Ovary (tissue), 9 donors: ENCODE data around the gene HCN2. TPM values are rescaled to one million over a fixed set of nuclear protein-coding genes. Genes with fewer than 3 reads are reported as not detected.

Source experiments
- DNase-seq, 5 donors: peaks; one replicate each; pipeline ENCODE4 v3.0.0-alpha.2; 2019 to 2020
- H3K27ac ChIP-seq, 2 donors: fragments of 200-600 bp; one replicate each; pipeline versions ENCODE4 v1.5.1 to v1.8.0; 2019 to 2022
- H3K27me3 ChIP-seq: fragments of 200-600 bp; one replicate; pipeline ENCODE4 v1.8.0; 2022
- H3K36me3 ChIP-seq: fragments of 200-600 bp; sonication (generic); one replicate; pipeline ENCODE4 v1.5.1; 2019
- H3K4me1 ChIP-seq: one replicate; pipeline ENCODE4 v1.8.1; 2013; ENCODE audit warnings: mild to moderate bottlenecking, moderate library complexity; ENCODE audit not compliant: insufficient read depth
- H3K4me3 ChIP-seq: fragments of 200-600 bp; sonication (generic); one replicate; pipeline ENCODE4 v1.5.1; 2017
- H3K9me3 ChIP-seq, 2 donors: fragments of 200-600 bp in 1 of 2; sonication (generic) in 1 of 2; one replicate each; pipeline versions ENCODE4 v1.5.1 to v1.8.1; 2013 to 2019; ENCODE audit warnings: mild to moderate bottlenecking in 1 of 2, moderate library complexity in 1 of 2
- EP300 ChIP-seq: sonication (generic); formaldehyde crosslinking; IDR thresholded peaks from one replicate; pipeline ENCODE4 v1.6.1; 2017; ENCODE audit warnings: antibody characterized with exemption
- POLR2A ChIP-seq: fragments of 450-650 bp; IDR thresholded peaks from one replicate; pipeline ENCODE4 v1.6.1; 2017; ENCODE audit warnings: antibody characterized with exemption, mild to moderate bottlenecking, moderate library complexity
- WGBS, 3 donors: extraction: QIAGEN DNeasy Blood & Tissue Kit in 1 of 3; methylation state at CpG; one replicate each; pipeline versions ENCODE4 v1.1.5 to v1.1.7; 2013 to 2017; 5-methylcytosine and 5-hydroxymethylcytosine counted together
- intact Hi-C, 4 donors: fragments of 100-400 bp; cut with DNase I; formaldehyde crosslinking; loops; one replicate each; pipeline versions ENCODE4 v1.11.0 to v1.15.1; 2022 to 2023
- polyA plus RNA-seq, 2 donors: library from polyadenylated mRNA; stranded (reverse); fragments of 200-250 nt in 1 of 2; fragments of 350-450 nt in 1 of 2; fragmentation: Illumina TruSeq in 1 of 2; extraction: RNeasy Lipid Tissue Mini Kit (QIAGEN cat#74804) in 1 of 2; gene quantifications; one replicate each; pipeline ENCODE4 v1.2.3, GENCODE V29; 2013 to 2014
- total RNA-seq, 7 donors: library from RNA; depleted of rRNA in 2 of 7; stranded (reverse); fragments of >200 nt in 2 of 7; fragmentation: NEBNext Ultra II Directional in 3 of 7; extraction: Animal tissue kit (Norgen Biotek cat#: 25700) in 3 of 7; gene quantifications; one replicate each; pipeline versions ENCODE4 v1.1.0 to v1.2.4, GENCODE V29; 2016 to 2023
- TF ChIP-seq, protein P1 (sequence below), 3 donors: fragments of 450-650 bp in 2 of 3; fragments of 200-600 bp in 1 of 3; IDR thresholded peaks; one replicate each; pipeline versions ENCODE4 v1.5.1 to v1.8.0; 2016 to 2022; ENCODE audit warnings: antibody characterized with exemption in 3 of 3, mild to moderate bottlenecking in 1 of 3
- donor health status: DM: no; HTN: no; CAD: no; lungs with moderate emphysema.
- donor health status: DM: no; HTN: no; CAD: no.
- donor health status: Bipolar disorder and iron deficiency.
- donor health status: DM: yes; HTN: yes; CAD: no.
- donor health status: DM: no; HTN: no; CAD: no.
- donor health status: DM: yes; HTN: yes; CAD: no.

The HCN2 gene
- total and polyA plus RNA-seq, 9 donors, result 0.07 to 0.23 (median 0.12) TPM; not detected in 5

DNA sequence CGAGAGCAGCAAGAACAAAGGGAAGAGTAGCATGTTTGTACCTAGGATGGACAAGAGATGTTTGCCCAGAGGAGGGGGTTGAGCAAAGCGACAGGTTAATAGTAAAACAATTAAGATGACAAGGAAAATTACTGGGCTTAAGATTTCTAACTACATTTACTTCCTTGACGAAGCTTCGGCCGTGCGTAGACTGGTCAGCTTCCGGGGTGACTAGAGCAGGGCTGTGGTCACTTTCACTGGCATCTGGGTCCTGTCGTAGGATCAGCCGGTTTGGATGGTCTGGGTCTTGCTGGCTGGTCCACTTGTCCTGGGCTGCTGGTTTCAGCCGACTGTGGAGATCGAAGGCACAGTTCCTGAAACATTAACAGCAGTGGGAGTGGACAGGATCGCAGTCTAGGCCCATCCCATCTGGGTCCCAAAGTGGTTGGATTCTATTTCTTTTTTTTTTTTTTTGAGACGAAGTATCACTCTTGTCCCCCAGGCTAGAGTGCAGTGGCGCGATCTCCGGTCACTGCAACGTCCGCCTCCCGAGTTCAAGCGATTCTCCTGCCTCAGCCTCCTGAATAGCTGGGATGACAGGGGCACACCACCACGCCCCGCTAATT, 22.3 kb upstream of the HCN2 start:
- TF ChIP-seq POLR2A (no peak), EP300 (no peak)
- TF ChIP-seq, protein P1, sequence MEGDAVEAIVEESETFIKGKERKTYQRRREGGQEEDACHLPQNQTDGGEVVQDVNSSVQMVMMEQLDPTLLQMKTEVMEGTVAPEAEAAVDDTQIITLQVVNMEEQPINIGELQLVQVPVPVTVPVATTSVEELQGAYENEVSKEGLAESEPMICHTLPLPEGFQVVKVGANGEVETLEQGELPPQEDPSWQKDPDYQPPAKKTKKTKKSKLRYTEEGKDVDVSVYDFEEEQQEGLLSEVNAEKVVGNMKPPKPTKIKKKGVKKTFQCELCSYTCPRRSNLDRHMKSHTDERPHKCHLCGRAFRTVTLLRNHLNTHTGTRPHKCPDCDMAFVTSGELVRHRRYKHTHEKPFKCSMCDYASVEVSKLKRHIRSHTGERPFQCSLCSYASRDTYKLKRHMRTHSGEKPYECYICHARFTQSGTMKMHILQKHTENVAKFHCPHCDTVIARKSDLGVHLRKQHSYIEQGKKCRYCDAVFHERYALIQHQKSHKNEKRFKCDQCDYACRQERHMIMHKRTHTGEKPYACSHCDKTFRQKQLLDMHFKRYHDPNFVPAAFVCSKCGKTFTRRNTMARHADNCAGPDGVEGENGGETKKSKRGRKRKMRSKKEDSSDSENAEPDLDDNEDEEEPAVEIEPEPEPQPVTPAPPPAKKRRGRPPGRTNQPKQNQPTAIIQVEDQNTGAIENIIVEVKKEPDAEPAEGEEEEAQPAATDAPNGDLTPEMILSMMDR (IDR thresholded peaks at IDR 0.05), result no peak
- Histone ChIP-seq H3K27me3 (no peaks in the 10 kb centered on the region), H3K9me3 (no peaks in the 10 kb centered on the region), H3K4me1 (peaks cover 3% of the 10 kb centered on the region), H3K27ac (peak overlapping the region; percentile 53 to 74), H3K36me3 (no peaks in the 10 kb centered on the region), H3K4me3 (no peak overlapping the region)
- intact Hi-C loops, result no loop called here
- WGBS, 3 donors, result 87 to 91% (median 90%) methylated on average over 22 of the region's 22 CpGs
- DNase-seq, result no peak

DNA sequence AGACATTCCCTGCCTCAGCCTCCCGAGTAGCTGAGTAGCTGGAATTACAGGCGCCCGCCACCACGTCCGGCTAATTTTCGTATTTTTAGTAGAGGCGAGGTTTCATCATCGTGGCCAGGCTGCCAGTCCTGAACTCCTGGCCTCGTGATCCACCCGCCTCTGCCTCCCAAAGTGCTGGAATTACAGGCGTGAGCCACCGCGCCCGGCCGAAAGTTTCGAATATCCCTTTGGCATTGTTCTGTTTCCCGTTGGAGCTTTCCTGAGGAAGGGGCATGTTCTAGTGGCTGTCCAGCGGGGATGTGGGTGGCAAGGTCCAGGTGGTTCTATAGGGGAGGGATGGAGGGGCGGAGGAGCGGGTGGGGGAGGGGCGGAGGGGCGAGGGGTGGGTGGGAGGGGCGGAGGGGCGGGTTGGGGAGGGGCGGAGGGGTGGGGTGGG, 19.4 kb upstream of the HCN2 start:
- no peak overlapping the region for H3K27ac ChIP-seq
- no peak for DNase-seq
- no peaks in the 10 kb centered on the region for H3K27me3 ChIP-seq
- no peak for TF ChIP-seq EP300
- TF ChIP-seq, protein P1 (IDR thresholded peaks at IDR 0.05), result no peak
- TF ChIP-seq POLR2A, result no peak
- peaks cover 15% of the 10 kb centered on the region for H3K4me1 ChIP-seq
- 85 to 87% (median 87%) methylated on average over 18 of the region's 25 CpGs for WGBS, 3 donors
- no peak overlapping the region for H3K4me3 ChIP-seq
- no peaks in the 10 kb centered on the region for H3K9me3 ChIP-seq
- intact Hi-C loops, result loop anchor here in 1 of 4 donors (2.0 kb wide), 1 partner anchor 37 kb away; no protein-coding TSS in a partner anchor
- no peaks in the 10 kb centered on the region for H3K36me3 ChIP-seq

DNA sequence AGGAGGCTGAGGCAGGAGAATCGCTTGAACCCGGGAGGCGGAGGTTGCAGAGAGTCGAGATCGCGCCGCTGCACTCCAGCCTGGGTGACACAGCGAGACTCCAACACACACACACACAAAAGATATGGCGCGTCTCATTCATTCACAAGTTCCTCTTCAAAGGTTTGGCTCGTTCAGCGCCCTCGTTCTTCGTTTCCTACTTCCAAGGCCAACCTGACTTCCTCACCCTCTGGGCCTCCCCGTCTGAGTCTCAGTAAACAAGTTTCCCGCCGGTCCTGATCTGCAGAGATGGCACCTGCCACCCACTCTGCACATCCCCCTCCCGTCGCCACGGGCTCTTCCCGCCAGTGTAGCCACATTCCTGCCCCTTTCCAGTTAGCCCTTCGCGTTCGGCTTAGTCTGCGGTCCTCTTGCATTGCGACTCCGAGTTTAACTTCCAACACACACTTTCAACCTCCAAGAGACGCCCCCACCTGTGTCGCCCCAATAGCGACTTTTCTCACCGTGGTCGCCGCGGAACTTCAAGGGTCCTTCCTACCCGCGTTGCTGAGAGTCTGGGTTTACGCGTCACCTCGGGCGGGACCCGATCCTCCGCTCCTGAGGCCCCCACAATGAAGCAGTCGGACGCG, 18.6 kb upstream of the HCN2 start:
- 2 to 3% (median 2%) methylated on average over 45 of the region's 45 CpGs for WGBS, 3 donors
- Histone ChIP-seq H3K4me3 (peak overlapping the region; percentile 43), H3K27ac (peak overlapping the region in 1 of 2 donors; percentile 47), H3K27me3 (no peaks in the 10 kb centered on the region), H3K36me3 (no peaks in the 10 kb centered on the region), H3K4me1 (peaks cover 23% of the 10 kb centered on the region), H3K9me3 (no peaks in the 10 kb centered on the region)
- TF ChIP-seq, protein P1 (IDR thresholded peaks at IDR 0.05), result no peak
- TF ChIP-seq POLR2A (no peak), EP300 (no peak)
- intact Hi-C loops, result loop anchor here in 1 of 4 donors (2.0 kb wide), 1 partner anchor 38 kb away; no protein-coding TSS in a partner anchor
- DNase-seq, result peak in 3 of 5 donors; percentile 47 to 57 (median 49)

DNA sequence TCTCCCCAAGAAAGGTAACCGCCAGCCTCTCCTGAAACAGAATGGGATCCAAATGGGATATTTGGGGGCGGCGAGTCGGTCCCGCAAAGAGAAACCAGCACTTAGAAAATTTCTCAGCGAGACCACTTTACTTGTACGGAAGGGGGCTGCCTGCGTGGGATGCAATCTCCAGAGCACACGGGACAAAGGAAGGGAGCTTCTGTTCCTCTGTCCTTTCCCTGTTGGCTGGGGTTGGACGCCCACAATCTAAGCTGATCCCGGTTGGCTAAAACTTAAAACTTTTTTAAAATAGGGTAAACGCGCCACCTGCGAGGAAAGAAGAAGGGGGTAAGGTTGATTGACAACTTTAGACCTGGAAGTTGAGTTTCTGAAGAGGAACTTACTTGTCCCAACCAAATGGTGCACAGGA, 18.1 kb upstream of the HCN2 start:
- DNase-seq, result no peak
- Histone ChIP-seq H3K4me1 (peaks cover 26% of the 10 kb centered on the region), H3K4me3 (peak overlapping the region; percentile 43), H3K27ac (peak overlapping the region in 1 of 2 donors; percentile 47), H3K27me3 (no peaks in the 10 kb centered on the region), H3K36me3 (no peaks in the 10 kb centered on the region), H3K9me3 (no peaks in the 10 kb centered on the region)
- TF ChIP-seq EP300, result no peak
- 0 to 4% (median 2%) methylated on average over 14 of the region's 14 CpGs for WGBS, 3 donors
- intact Hi-C loops, result loop anchor here in 1 of 4 donors (2.0 kb wide), 1 partner anchor 39 kb away; no protein-coding TSS in a partner anchor
